Esophagus squamous epithelium (tissue), 4 donors: ENCODE results near the gene C2orf80.

Experiments
- CTCF ChIP-seq, 6 experiments: fragments of 450-650 bp in 4 of 6; fragments of 200-600 bp in 2 of 6; sonication (generic) in 2 of 6; IDR thresholded peaks; one replicate each; pipeline ENCODE4 v1.5.1; 2016 to 2019; ENCODE audit warnings: antibody characterized with exemption in 6 of 6, mild to moderate bottlenecking in 4 of 6, moderate library complexity in 4 of 6
- POLR2A ChIP-seq, 4 donors: fragments of 450-650 bp; IDR thresholded peaks; one replicate each; pipeline ENCODE4 v1.6.1; 2017; ENCODE audit warnings: antibody characterized with exemption in 4 of 4, mild to moderate bottlenecking in 4 of 4, moderate library complexity in 3 of 4

GRCh38 chr2:208125251-208125650 is 64.6 kb downstream of the C2orf80 start:
- TF ChIP-seq POLR2A (IDR thresholded peaks at IDR 0.05) = no peak
- no peak for TF ChIP-seq CTCF (IDR thresholded peaks at IDR 0.05)
